Measurements from ENCODE around the gene LINC00305. TPM values are rescaled to one million over a fixed set of nuclear protein-coding genes. Genes with fewer than 3 reads are reported as not detected.

The LINC00305 gene
- total and polyA plus RNA-seq, 2 of the 8 experiments (the other 6 are each of a cell fraction or from before 2014, with no cell fraction given), result not detected

GRCh38 chr18:64116571-64117175 lies 32.2 kb downstream of the LINC00305 start:
- Histone ChIP-seq H3K27me3 (replicated peaks in 1 of 4; ENCODE audit: control insufficient read depth in 3 of 4, extremely low read depth in 1 of 4, insufficient read depth in 3 of 4, low read length in 3 of 4) (no peaks in the 10 kb centered on the region), H4K91ac (replicated peaks; ENCODE audit: insufficient read length, low read length) (no peak overlapping the region), H3K4me1 (replicated peaks in 1 of 4; ENCODE audit: control insufficient read depth in 3 of 4, insufficient read depth in 4 of 4, low read length in 3 of 4) (peaks cover 0 to 9% (median 2%) of the 10 kb centered on the region in 4 experiments; a peak in 3 of 7 replicates), H2AK5ac (ENCODE audit: low read depth, low read length) (no peak overlapping the region), H4K5ac (ENCODE audit: insufficient read length, low read depth, low read length) (peak overlapping the region; percentile 87), H3K9me3 (ENCODE audit: insufficient read depth in 2 of 2, low read depth in 1 of 2, low read length in 1 of 2) (no peaks in the 10 kb centered on the region), H3K4me2 (ENCODE audit: insufficient read depth in 1 of 2, low read depth in 2 of 2, low read length in 2 of 2) (peak overlapping the region in 1 of 2 experiments; percentile 21; a peak in 1 of 4 replicates), H3K14ac (ENCODE audit: insufficient read length) (no peak overlapping the region), H2BK5ac (ENCODE audit: low read depth, low read length) (no peak overlapping the region), H2BK12ac (ENCODE audit: low read depth, low read length) (no peak overlapping the region), H3K23me2 (ENCODE audit: low read depth, low read length) (no peaks in the 10 kb centered on the region), H3K18ac (ENCODE audit: extremely low read depth, low read length) (no peak overlapping the region; the same call in 1 of the 2 replicates), H3K9ac (replicated peaks in 1 of 4; ENCODE audit: extremely low read depth in 1 of 4, low read depth in 3 of 4, low read length in 3 of 4) (no peak overlapping the region), H3K4me3 (ENCODE audit: extremely low read depth in 1 of 4, insufficient read depth in 2 of 4, low read depth in 3 of 4, low read length in 4 of 4) (peak overlapping the region in 1 of 4 experiments; percentile 36; a peak in 1 of 8 replicates), H3K56ac (replicated peaks; ENCODE audit: insufficient read length, low read depth, low read length) (no peak overlapping the region), H4K8ac (ENCODE audit: extremely low read depth, insufficient read depth, low read length) (no peak overlapping the region), H3K79me1 (ENCODE audit: low read depth, low read length) (no peaks in the 10 kb centered on the region), H3K27ac (ENCODE audit: low read depth, low read length) (no peak overlapping the region), H2AFZ (ENCODE audit: low read length) (no peak overlapping the region), H3K79me2 (ENCODE audit: control insufficient read depth in 1 of 2, insufficient read depth in 2 of 2, low read length in 2 of 2) (no peaks in the 10 kb centered on the region), H2BK20ac (ENCODE audit: low read length) (no peak overlapping the region), H2BK120ac (replicated peaks; ENCODE audit: low read depth, low read length) (no peak overlapping the region), H3K36me3 (ENCODE audit: control insufficient read depth in 2 of 4, insufficient read depth in 4 of 4, low read length in 3 of 4) (no peaks in the 10 kb centered on the region), H2BK15ac (ENCODE audit: low read length) (no peak overlapping the region), H3K4ac (replicated peaks; ENCODE audit: insufficient read length, low read depth, low read length) (no peak overlapping the region), H3K23ac (ENCODE audit: insufficient read length) (no peak overlapping the region), H4K20me1 (replicated peaks in 1 of 2; ENCODE audit: control insufficient read depth in 1 of 2, insufficient read depth in 2 of 2, low read length in 2 of 2) (no peaks in the 10 kb centered on the region)
- WGBS, 2 experiments (ENCODE audit: extremely low coverage in 1 of 2, insufficient coverage in 1 of 2, insufficient read length in 1 of 2, insufficient replicate concordance in 2 of 2, low coverage in 1 of 2, low lambda C conversion rate in 2 of 2, missing lambda C conversion rate in 1 of 2), result 37% methylated on average over 5 of the region's 5 CpGs; no CpG with 5 or more reads in 1 of the 2 experiments
- DNase-seq (ENCODE audit: low read depth in 1 of 2, low spot score in 2 of 2) (no peak), FAIRE-seq (peak; percentile 88)
- TF ChIP-seq POU5F1 (IDR thresholded peaks at IDR 0.05; ENCODE audit: low read depth, low read length), result peak; percentile 93
- TF ChIP-seq CBX5 (IDR thresholded peaks at IDR 0.05; ENCODE audit: low read depth, low read length), result no peak
- no peak for TF ChIP-seq ASH2L (IDR thresholded peaks at IDR 0.05; ENCODE audit: low read length)
- no peak for TF ChIP-seq RXRA (IDR thresholded peaks at IDR 0.05; ENCODE audit: insufficient read depth, low read depth, low read length)
- CTCF ChIA-PET (ENCODE audit: partially characterized antibody), result interaction anchor here (1.2 kb wide), 1 partner anchor 79 kb away, joined by 4 read pairs; no protein-coding TSS in a partner anchor
- POLR2A ChIA-PET (ENCODE audit: partially characterized antibody), result interaction anchor here (1.5 kb wide), 1 partner anchor 18 kb away, joined by 3 read pairs; no protein-coding TSS in a partner anchor
